ENCODE results near the gene KCTD2.
"Not testable (repeated sequence)": the region's sequence is repeated elsewhere in the genome, so short reads cannot be mapped to it uniquely, and the experiment has no call there.

The KCTD2 gene

DNA sequence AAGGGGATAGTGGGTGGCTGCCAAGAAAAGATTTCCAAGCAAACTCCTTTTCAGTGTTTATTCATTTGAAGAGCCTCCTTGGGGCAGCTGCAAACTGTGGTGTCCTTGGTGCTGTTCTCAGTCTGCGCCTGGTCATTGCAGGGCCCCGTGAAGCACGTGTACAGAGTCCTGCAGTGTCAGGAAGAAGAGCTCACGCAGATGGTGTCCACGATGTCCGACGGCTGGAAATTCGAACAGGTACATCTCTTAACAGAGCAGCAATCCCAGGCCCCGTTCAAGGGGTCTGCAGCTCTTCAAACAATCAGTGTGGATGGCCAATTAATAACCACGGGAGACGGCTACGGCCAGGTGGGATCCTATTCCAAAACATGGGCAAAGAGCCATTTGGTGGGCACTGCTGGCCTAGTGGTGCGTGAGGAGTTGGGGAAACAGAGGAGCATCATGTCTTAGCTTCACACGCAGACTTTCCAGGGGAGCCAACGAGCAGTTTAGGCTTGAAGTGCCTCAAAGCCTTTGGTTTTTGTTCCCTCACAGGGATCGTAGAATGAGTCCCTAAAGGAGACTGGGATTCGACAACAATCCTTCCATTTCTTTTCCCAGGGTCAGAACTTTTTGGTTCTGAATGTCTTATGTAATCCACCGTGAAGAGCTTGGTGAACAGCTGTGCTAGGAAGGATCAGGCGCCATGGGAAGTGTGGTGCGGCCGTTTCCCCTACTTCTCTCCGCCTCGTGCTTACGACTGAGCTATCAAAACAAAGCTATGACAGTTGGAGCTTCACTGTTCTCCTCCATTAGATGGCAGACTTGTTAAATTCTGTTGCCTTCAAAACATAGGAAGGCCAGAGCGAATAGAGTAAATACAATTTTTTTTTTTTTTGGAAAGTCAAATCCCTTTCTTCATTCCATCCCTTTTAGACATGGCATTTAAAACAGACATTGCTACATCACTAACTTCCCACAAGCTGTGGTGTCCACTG, 12.6 kb downstream of the KCTD2 start:
- peak; percentile 77 for DNase-seq

GRCh38 chr17:75060434-75061054, 13.5 kb downstream of the KCTD2 start:
- DNase-seq: no peak

- no peak for DNase-seq
Measured at GRCh38 chr17:75061055-75061438, 14.0 kb downstream of the KCTD2 start.

DNA sequence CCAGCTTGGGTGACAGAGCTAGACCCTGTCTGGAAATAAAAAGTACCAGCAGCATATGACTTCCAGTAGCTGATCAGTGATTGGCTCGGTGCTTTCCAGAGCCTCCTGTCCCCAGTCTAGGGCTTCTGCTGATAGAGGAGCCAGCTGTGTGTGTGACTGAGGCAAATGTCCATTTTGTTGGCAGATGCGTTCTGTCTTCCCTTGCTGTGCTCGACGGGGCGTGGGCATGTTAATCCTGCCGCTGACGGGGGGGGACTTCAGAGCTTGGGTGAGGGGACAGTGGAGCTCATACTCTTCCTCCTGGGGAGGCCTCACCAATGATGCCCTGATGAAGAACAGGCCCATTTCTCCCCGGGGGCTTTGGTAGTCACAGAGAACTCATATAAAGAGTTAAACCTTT, 14.6 kb downstream of the KCTD2 start:
- DNase-seq: no peak

DNA sequence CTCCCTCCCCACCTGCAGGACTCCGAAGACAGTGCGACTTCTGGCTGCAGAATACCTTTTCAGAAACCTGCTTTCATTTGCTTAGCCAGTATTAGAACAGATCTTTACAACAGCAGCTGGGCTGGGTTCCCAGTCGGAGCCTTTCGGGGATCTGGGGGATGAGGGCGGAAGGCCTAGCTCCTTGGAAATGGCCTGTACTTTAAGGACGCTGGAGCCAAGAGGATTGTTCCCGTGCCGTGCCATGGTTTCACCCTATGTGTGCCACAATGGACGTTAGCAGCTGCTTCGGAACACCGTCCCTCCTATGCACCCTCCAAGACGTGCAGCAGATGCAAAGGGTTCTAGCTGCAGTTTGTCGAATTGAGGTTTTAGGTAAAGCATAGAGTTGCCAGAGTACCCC, 16.2 kb downstream of the KCTD2 start:
- DNase-seq: no peak

GRCh38 chr17:75063626-75064025, 16.6 kb downstream of the KCTD2 start:
- DNase-seq: no peak

- DNase-seq: no peak
Measured at GRCh38 chr17:75064040-75064439, 17.0 kb downstream of the KCTD2 start.

- no peak for DNase-seq
Measured at GRCh38 chr17:75064460-75064859, 17.4 kb downstream of the KCTD2 start.

DNA sequence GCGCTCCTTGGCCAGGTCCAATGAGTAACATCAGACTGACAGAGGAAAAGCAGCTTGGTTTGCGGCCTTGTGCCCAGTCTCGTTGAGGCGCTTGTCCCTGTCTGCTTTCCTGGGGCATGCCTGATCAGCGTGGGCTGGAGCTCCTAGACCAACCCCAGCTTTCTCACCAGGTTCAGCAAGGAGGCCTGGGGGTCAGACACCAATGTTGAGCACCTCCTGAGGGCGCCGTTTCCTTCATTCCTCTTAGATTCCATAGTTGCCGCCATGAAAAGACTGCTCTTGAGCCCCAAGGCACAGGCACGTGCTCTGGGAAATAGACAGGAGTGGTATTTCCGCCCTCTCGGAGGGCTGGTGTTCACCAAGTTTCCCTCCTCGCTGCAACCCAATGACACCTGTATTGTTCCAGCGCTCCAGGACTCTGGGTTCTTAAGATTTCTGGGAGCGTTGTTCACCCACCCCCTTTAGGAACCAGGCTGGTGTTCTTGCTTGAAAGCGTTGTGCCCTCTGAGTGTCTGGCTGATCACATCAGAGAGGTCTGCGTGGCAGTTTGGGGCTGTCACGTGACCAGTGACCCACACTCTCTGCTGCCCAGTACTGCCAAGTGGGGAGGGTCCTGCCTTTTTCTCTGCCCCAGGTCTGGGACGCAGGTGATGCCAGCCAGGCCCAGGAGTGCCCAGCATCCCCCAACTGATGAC, 18.0 kb downstream of the KCTD2 start:
- DNase-seq: no peak

DNA sequence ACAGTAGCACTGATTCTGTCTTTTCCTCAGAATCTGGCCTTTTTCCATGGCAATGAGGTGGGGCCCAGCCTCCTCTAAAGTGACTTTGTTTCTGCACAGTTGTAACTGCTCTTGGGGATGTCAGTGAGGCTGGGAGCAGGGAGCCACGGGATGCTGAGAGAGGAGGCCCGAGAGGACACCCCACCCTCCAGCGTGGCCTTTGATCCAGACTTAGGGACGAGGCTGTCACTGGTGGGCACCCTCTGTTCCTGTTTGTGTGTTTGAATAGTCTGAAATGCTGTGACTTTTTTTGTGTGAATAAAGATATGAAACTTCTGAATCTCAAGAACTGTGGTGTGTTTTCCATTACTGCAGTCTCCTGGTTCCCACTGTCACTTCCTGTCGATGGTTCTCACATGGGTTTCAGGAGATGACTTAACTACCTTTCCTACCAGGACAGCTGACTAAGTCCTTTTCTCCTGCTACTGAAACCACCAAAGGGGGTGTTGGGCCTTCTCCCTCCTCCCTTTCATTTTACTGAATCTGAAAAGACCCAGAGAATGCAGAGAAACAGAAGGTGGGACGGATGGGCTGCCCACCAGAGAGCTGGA, 18.6 kb downstream of the KCTD2 start:
- no peak for DNase-seq

DNA sequence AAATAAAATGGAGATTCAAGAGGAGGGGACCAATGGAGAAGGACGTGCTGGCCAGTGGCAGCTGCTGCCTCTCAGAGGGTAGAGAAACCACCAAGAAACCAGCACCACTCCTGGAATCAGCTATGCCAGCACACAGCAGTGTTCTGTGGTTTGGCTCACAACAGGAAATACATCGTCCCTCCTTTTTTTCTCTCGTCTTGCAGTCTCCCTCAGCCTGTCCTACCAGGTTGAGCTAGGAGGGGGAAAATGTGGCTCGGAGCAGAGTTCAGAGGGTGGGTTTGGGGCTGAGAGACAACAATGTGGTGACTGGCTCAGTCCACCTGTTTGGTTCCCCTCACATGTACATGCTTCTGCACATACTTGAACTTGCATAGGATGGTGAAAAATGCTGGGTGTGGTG, 20.8 kb downstream of the KCTD2 start:
- no peak for DNase-seq

GRCh38 chr17:75068750-75069149, 21.7 kb downstream of the KCTD2 start:
- no peak for DNase-seq

GRCh38 chr17:75069783-75070182, 22.8 kb downstream of the KCTD2 start:
- DNase-seq: no peak

DNA sequence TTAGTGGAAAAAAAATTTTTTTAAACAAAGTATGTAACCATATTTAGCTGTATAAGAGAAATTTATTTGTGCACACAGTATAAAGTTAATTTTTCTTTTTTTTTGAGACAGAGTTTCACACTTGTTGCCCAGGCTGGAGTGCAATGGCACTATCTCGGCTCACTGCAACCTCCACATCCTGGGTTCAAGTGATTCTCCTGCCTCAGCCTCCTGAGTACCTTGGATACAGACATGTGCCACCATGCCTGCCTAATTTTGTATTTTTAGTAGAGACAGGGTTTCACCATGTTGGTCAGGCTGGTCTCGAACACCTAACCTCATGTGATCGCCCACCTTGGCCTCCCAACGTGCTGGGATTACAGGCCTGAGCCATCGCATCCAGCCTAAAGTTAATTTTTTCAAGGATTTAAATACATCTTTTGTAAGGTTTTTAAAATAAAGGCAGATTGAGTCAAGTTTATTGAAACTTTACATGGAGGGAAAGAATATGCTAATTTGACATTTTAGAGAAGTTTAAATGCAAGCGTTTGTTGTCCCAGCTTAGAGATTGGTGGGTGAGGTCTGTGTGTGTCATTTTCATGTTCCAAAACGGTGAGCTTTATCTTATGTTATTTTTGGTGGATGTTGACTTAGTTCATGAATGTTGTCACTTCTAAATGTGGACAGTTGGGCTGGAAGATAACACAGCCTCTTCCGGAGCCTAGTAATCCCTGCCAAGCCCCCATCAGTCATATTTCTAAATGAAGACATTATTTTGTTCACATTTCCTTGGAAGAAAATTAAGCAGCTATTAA, 24.6 kb downstream of the KCTD2 start:
- DNase-seq: not testable (repeated sequence)

GRCh38 chr17:75072909-75073308, 25.9 kb downstream of the KCTD2 start:
- not testable (repeated sequence) for DNase-seq

- no peak for DNase-seq
Measured at GRCh38 chr17:75073618-75074047, 26.6 kb downstream of the KCTD2 start.

GRCh38 chr17:75074532-75074931, 27.5 kb downstream of the KCTD2 start:
- DNase-seq: no peak

GRCh38 chr17:75075597-75076336, 28.7 kb downstream of the KCTD2 start:
- DNase-seq: peak; percentile 33

- DNase-seq: no peak
Measured at GRCh38 chr17:75077072-75077495, 30.1 kb downstream of the KCTD2 start.

GRCh38 chr17:75077496-75078283, 30.7 kb downstream of the KCTD2 start:
- peak; percentile 64 for DNase-seq

Data from midbrain (tissue), 1 donor.